Prostate gland (tissue), 2 donors: ENCODE measurements around the gene INPP5A. TPM values are rescaled to one million over a fixed set of nuclear protein-coding genes. Genes with fewer than 3 reads are reported as not detected.

Experiments used
- DNase-seq: peaks from one replicate; pipeline ENCODE4 v3.0.0-alpha.2; 2019; ENCODE audit warnings: low spot score
- H3K27ac ChIP-seq, 2 donors: fragments of 200-600 bp; sonication (generic); 2 replicates each; pipeline ENCODE4 v1.5.1; 2017 to 2019
- H3K27me3 ChIP-seq: fragments of 200-600 bp; sonication (generic); replicated peaks from 2 replicates; pipeline ENCODE4 v1.5.1; 2019; ENCODE audit not compliant: insufficient read depth
- H3K36me3 ChIP-seq, 2 donors: fragments of 200-600 bp; sonication (generic); 1 replicate in 1 of 2; 2 replicates in 1 of 2; pipeline versions ENCODE4 v1.5.1 to v1.8.1; 2017 to 2019
- H3K4me1 ChIP-seq: fragments of 200-600 bp; sonication (generic); replicated peaks from 2 replicates; pipeline ENCODE4 v1.5.1; 2019
- H3K4me3 ChIP-seq, 2 donors: fragments of 200-600 bp; sonication (generic); 2 replicates each; pipeline ENCODE4 v1.5.1; 2017 to 2019
- H3K9me3 ChIP-seq: fragments of 200-600 bp; sonication (generic); 2 replicates; pipeline ENCODE4 v1.5.1; 2017
- CTCF ChIP-seq, 4 experiments: fragments of 200-600 bp in 2 of 4; fragments of 450-650 bp in 2 of 4; sonication (generic) in 2 of 4; IDR thresholded peaks; 1 replicate in 3 of 4; 2 replicates in 1 of 4; pipeline ENCODE4 v1.5.1; 2016 to 2019; ENCODE audit warnings: antibody characterized with exemption in 4 of 4, mild to moderate bottlenecking in 2 of 4, moderate library complexity in 2 of 4
- POLR2A ChIP-seq: fragments of 450-650 bp; IDR thresholded peaks from one replicate; pipeline ENCODE4 v1.6.1; 2016; ENCODE audit warnings: antibody characterized with exemption, mild to moderate bottlenecking
- POLR2AphosphoS5 ChIP-seq: sonication (generic); formaldehyde crosslinking; IDR thresholded peaks from one replicate; pipeline ENCODE4 v1.6.1; 2017; ENCODE audit warnings: antibody characterized with exemption
- WGBS: methylation state at CpG from one replicate; pipeline ENCODE4 v1.1.5; 2018; 5-methylcytosine and 5-hydroxymethylcytosine counted together
- intact Hi-C: fragments of 100-400 bp; cut with DNase I; formaldehyde crosslinking; loops from one replicate; pipeline ENCODE4 v1.14.2; 2022
- total RNA-seq, 2 donors: library from RNA; depleted of rRNA; stranded (reverse); fragments of >200 nt; gene quantifications; one replicate each; pipeline ENCODE4 v1.1.0, GENCODE V29; 2016

Gene INPP5A
- total RNA-seq, 2 donors from 2014 or later, result 49.5 to 83.3 TPM

- DNase-seq, result peak; percentile 81
- peak overlapping the region; percentile 56 to 84 for H3K27ac ChIP-seq
- H3K4me3 ChIP-seq, result no peak overlapping the region
- H3K27me3 ChIP-seq, result no peaks in the 10 kb centered on the region
- no peak for TF ChIP-seq POLR2A
- peak; percentile 47 for TF ChIP-seq POLR2AphosphoS5
- peak in 1 of 4 experiments; percentile 8 for TF ChIP-seq CTCF (IDR thresholded peaks at IDR 0.05)
- intact Hi-C loops, result no loop called here
- H3K9me3 ChIP-seq, result no peaks in the 10 kb centered on the region
- H3K4me1 ChIP-seq, result peaks cover 27% of the 10 kb centered on the region
- 50% methylated on average over 22 of the region's 22 CpGs for WGBS
- H3K36me3 ChIP-seq, result no peaks in the 10 kb centered on the region
Observed at GRCh38 chr10:132591166-132591971, 53.8 kb downstream of the INPP5A start.

DNA sequence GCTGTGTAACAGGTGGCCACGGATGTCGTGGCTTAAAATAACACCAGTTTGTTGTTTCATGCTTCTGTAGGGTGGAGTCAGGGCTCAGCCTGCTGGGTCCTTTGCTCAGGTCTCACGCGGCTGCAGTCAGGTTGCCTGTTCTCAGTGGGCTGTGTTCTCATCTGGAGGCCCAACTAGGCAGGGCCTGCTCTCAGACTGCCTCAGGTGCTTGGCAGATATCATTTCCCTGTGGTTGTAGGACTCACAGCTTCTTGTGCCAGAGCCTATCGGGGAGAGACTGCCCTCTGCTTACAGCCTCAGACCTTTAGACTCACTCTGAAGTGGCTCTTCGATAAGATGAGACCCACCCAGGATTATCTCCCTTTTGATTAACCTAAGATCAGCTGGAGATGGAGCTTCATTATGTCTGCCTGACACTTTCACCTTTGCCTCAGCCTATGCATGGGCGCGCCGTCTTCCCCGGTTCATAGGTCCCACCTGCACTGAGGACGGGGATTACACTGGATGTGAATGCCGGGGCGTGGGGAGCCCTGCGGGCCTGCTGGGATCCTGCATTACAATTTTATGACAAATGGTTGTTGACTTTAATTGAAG, 55.3 kb downstream of the INPP5A start:
- intact Hi-C loops, result no loop called here

DNA sequence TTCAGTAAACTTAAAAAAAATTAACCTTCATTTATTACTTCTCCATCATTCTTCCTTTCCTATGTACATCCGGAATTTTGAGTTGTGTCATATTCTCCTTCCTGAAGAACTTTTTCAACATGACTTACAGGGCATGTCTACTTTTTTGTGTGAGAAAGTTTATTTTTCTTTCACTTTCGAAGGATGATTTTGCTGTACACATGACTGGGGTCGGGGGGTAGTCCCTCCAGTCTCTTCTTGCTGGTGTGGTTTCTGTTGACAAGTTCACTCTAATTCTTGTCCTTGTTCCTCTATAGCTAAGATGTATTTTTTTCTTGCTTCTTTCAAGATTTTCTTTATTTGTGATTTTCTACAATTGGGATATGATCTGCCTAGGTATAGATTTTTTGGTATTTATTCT, 55.8 kb downstream of the INPP5A start:
- Histone ChIP-seq H3K4me1 (peaks cover 23% of the 10 kb centered on the region), H3K27ac (peak overlapping the region in 1 of 2 donors; percentile 84), H3K27me3 (no peaks in the 10 kb centered on the region), H3K36me3 (no peaks in the 10 kb centered on the region), H3K9me3 (no peaks in the 10 kb centered on the region), H3K4me3 (no peak overlapping the region)
- 61% methylated on average over 3 of the region's 3 CpGs for whole genome bisulfite sequencing
- DNase-seq, result no peak
- no peak for TF ChIP-seq CTCF (IDR thresholded peaks at IDR 0.05)
- no peak for TF ChIP-seq POLR2AphosphoS5
- no peak for TF ChIP-seq POLR2A
- intact Hi-C loops, result no loop called here

More for the DNA sequence above, 55.3 kb downstream of the INPP5A start:
- H3K36me3 ChIP-seq, result no peaks in the 10 kb centered on the region
- peak overlapping the region in 1 of 2 donors; percentile 84 for H3K27ac ChIP-seq
- no peak overlapping the region for H3K4me3 ChIP-seq
- H3K9me3 ChIP-seq, result no peaks in the 10 kb centered on the region
- no peak for DNase-seq
- WGBS, result 94% methylated on average over 14 of the region's 14 CpGs
- TF ChIP-seq POLR2A (no peak), CTCF (IDR thresholded peaks at IDR 0.05) (no peak), POLR2AphosphoS5 (no peak)
- H3K4me1 ChIP-seq, result peaks cover 27% of the 10 kb centered on the region
- no peaks in the 10 kb centered on the region for H3K27me3 ChIP-seq

DNA sequence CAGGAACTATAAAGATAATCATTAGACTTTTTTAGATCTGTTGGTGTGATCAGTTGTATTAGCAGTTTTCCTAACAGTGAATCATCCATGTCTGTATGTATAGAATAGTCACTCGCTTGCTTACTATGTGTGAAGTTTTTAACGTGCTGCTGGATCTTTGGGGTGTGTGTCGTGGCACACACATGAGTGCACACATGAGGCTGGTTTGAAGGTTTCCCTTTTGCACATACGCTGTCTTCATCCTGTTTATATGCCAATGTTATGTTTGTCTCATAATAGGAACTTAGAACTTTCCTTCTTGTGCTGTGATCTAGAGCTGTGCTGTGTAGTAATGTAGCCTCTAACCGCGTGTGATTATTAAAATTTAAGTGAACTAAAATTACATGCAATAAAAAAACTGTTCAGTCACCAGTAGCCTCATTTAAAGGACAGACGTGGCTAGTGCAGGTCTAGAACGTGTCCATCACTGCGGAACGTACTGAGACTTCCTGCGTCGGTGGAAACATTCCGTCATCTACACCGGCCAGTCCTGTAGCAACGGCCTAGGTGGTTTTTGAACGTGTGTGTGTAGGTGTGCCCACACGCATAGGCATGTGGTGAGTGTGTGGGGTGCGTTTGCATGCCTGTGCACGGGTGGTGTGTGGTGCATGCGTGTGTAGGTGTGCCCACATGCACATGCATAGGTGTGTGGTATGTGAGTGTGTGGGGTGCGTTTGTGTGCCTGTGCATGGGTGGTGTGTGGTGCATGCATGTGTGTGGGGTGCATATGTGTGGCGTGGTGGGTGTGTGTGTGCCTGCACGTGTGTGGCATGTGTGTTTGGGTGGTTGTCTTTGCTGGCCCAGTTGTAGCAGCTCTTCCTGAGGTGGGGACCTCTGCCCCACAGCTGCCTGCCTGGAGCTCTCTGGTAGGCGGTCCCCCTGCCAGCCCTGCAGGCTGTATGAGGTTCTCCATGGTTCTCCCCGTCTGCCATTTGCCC, 56.6 kb downstream of the INPP5A start:
- no peaks in the 10 kb centered on the region for H3K36me3 ChIP-seq
- intact Hi-C loops, result no loop called here
- H3K27me3 ChIP-seq, result no peaks in the 10 kb centered on the region
- peak overlapping the region in 1 of 2 donors; percentile 84 for H3K27ac ChIP-seq
- H3K4me3 ChIP-seq, result no peak overlapping the region
- peaks cover 19% of the 10 kb centered on the region for H3K4me1 ChIP-seq
- TF ChIP-seq CTCF (IDR thresholded peaks at IDR 0.05), result no peak
- TF ChIP-seq POLR2A, result no peak
- no peak for TF ChIP-seq POLR2AphosphoS5
- WGBS, result 86% methylated on average over 25 of the region's 25 CpGs
- no peak for DNase-seq
- H3K9me3 ChIP-seq, result no peaks in the 10 kb centered on the region
